HCT116 (cell line): ENCODE data around the gene CEBPB. TPM values are rescaled to one million over a fixed set of nuclear protein-coding genes. Genes with fewer than 3 reads are reported as not detected.

Source experiments
- ATAC-seq: fragments of 200-7000 bp; cut with Tn5 transposase; 2 replicates; pipeline ENCODE4 v1.9.1; 2020; ENCODE audit warnings: mild to moderate bottlenecking, moderate library complexity
- BruUV-seq: library from RNA; stranded (reverse); fragments of 400-500 nt; replicated peaks from 2 replicates; lab custom pipeline; 2021; lab: Mats Ljungman, UMichigan
- CTCF ChIA-PET: fragments of 300-600 bp; sonication (Branson Sonifier 250); formaldehyde crosslinking; loops from one replicate; lab custom pipeline; 2021; ENCODE audit warnings: antibody characterized with exemption; lab: Charles Lee
- POLR2A ChIA-PET: fragments of 300-600, 350-600 bp; sonication (Branson Sonifier 250); formaldehyde crosslinking; loops from one replicate; lab custom pipeline; 2021; ENCODE audit warnings: antibody characterized with exemption; lab: Charles Lee
- RAD21 ChIA-PET, 2 experiments: fragments of 300-600 bp; sonication (Branson Sonifier 250); formaldehyde crosslinking; loops; one replicate each; lab custom pipeline; 2023; ENCODE audit warnings: low total read pairs in 2 of 2; ENCODE audit not compliant: uncharacterized antibody in 2 of 2, unreplicated experiment in 2 of 2, low non-redundant PET in 1 of 2; lab: Charles Lee
- DNase-seq: peaks from one replicate; pipeline ENCODE4 v3.0.0-alpha.2; 2010; ENCODE audit warnings: low read depth, low spot score
- H2AFZ ChIP-seq: fragments of 200-600 bp; shearing (Covaris generic), sonication (generic); 2 replicates; pipeline ENCODE4 v1.6.1; 2017; ENCODE audit warnings: low read depth, mixed run types, mixed read lengths, antibody characterized with exemption, low read length; ENCODE audit not compliant: poor library complexity, severe bottlenecking
- H3K27ac ChIP-seq: 2 replicates; pipeline ENCODE4 v1.5.1; 2012; ENCODE audit warnings: low read depth, low read length
- H3K27me3 ChIP-seq: fragments of 200-600 bp; sonication (generic); 2 replicates; pipeline ENCODE4 v1.6.1; 2016; ENCODE audit warnings: mixed run types, low read length, mixed read lengths; ENCODE audit not compliant: insufficient read depth
- H3K36me3 ChIP-seq, 2 experiments: fragments of 200-500 bp in 1 of 2; fragments of 200-600 bp in 1 of 2; sonication (Bioruptor generic) in 1 of 2; sonication (generic) in 1 of 2; 2 replicates each; pipeline versions ENCODE4 v1.5.1 to v1.6.1; 2014 to 2016; ENCODE audit warnings: low read length in 2 of 2, inconsistent platforms in 1 of 2, mixed read lengths in 1 of 2, mixed run types in 1 of 2; ENCODE audit not compliant: insufficient read depth in 2 of 2, control insufficient read depth in 1 of 2
- H3K4me1 ChIP-seq, 2 experiments: fragments of 200-600 bp in 1 of 2; sonication (generic) in 1 of 2; 2 replicates each; pipeline versions ENCODE4 v1.5.1 to v1.6.1; 2012 to 2017; ENCODE audit warnings: low read length in 2 of 2, inconsistent platforms in 1 of 2, mild to moderate bottlenecking in 1 of 2, mixed read lengths in 1 of 2, mixed run types in 1 of 2, moderate library complexity in 1 of 2; ENCODE audit not compliant: insufficient read depth in 2 of 2, control insufficient read depth in 1 of 2
- H3K4me2 ChIP-seq: fragments of 200-600 bp; sonication (generic); 2 replicates; pipeline ENCODE4 v1.6.1; 2017; ENCODE audit warnings: mixed run types, low read length, mixed read lengths
- H3K4me3 ChIP-seq, 2 experiments: fragments of 200-600 bp in 1 of 2; sonication (generic) in 1 of 2; replicated peaks in 1 of 2; 2 replicates each; pipeline ENCODE4 v1.5.1; 2011 to 2016; ENCODE audit warnings: low read length in 2 of 2, control low read depth in 1 of 2, low read depth in 1 of 2, mild to moderate bottlenecking in 1 of 2, mixed read lengths in 1 of 2, mixed run types in 1 of 2
- H3K79me2 ChIP-seq: fragments of 200-600 bp; sonication (generic); 2 replicates; pipeline ENCODE4 v1.6.1; 2017; ENCODE audit warnings: mild to moderate bottlenecking, mixed run types, low read length, moderate library complexity, mixed read lengths; ENCODE audit not compliant: insufficient read depth
- H3K9ac ChIP-seq: fragments of 200-600 bp; sonication (generic); 2 replicates; pipeline ENCODE4 v1.6.1; 2016; ENCODE audit warnings: low read length, mixed read lengths
- H3K9me2 ChIP-seq: fragments of 200-600 bp; sonication (generic), shearing (Covaris generic); 2 replicates; pipeline ENCODE4 v1.6.1; 2017; ENCODE audit warnings: mixed run types, mild to moderate bottlenecking, moderate library complexity; ENCODE audit not compliant: insufficient read depth
- H3K9me3 ChIP-seq, 2 experiments: fragments of 200-500 bp in 1 of 2; fragments of 200-600 bp in 1 of 2; sonication (Bioruptor generic) in 1 of 2; sonication (generic) in 1 of 2; 2 replicates each; pipeline ENCODE4 v1.6.1; 2014 to 2017; ENCODE audit warnings: low read length in 2 of 2, mixed read lengths in 2 of 2, inconsistent platforms in 1 of 2, low read depth in 1 of 2, mild to moderate bottlenecking in 1 of 2, mixed run types in 1 of 2, moderate library complexity in 1 of 2; ENCODE audit not compliant: control insufficient read depth in 1 of 2, insufficient read depth in 1 of 2
- H4K20me1 ChIP-seq: fragments of 200-600 bp; sonication (generic), shearing (Covaris generic); 2 replicates; pipeline ENCODE4 v1.6.1; 2017; ENCODE audit warnings: mixed run types, mild to moderate bottlenecking, moderate library complexity; ENCODE audit not compliant: insufficient read depth
- CTCF ChIP-seq, 3 experiments: fragments of 200-600 bp in 1 of 3; sonication (generic) in 1 of 3; IDR thresholded peaks in 2 of 3; conservative IDR thresholded peaks in 1 of 3; 2 replicates each; pipeline ENCODE4 v1.5.1; 2012 to 2017; ENCODE audit warnings: low read depth in 2 of 3, low read length in 2 of 3, antibody characterized with exemption in 1 of 3, borderline replicate concordance in 1 of 3, control low read depth in 1 of 3, mild to moderate bottlenecking in 1 of 3, mixed read lengths in 1 of 3, mixed run types in 1 of 3, moderate library complexity in 1 of 3; ENCODE audit not compliant: insufficient read depth in 1 of 3
- FOSL1 ChIP-seq: IDR thresholded peaks from 2 replicates; pipeline ENCODE4 v1.6.1; 2012; ENCODE audit warnings: low read depth
- JUND ChIP-seq: IDR thresholded peaks from 2 replicates; pipeline ENCODE4 v1.6.1; 2012
- POLR2A ChIP-seq: IDR thresholded peaks from 2 replicates; pipeline ENCODE4 v1.7.0; 2011; ENCODE audit warnings: borderline replicate concordance; ENCODE audit not compliant: insufficient read depth, insufficient read length; ENCODE audit errors: extremely low read depth
- POLR2AphosphoS5 ChIP-seq: IDR thresholded peaks from 2 replicates; pipeline ENCODE4 v1.6.1; 2011; ENCODE audit warnings: mild to moderate bottlenecking, low read depth, low read length, moderate library complexity
- RAD21 ChIP-seq: IDR thresholded peaks from 2 replicates; pipeline ENCODE4 v1.6.1; 2012; ENCODE audit warnings: low read depth, mild to moderate bottlenecking
- REST ChIP-seq: IDR thresholded peaks from 2 replicates; pipeline ENCODE4 v1.6.1; 2012; ENCODE audit warnings: low read depth
- SRF ChIP-seq: IDR thresholded peaks from 2 replicates; pipeline ENCODE4 v1.6.1; 2012; ENCODE audit warnings: low read depth
- intact Hi-C: fragments of 100-400 bp; cut with micrococcal nuclease; formaldehyde crosslinking; loops from 2 replicates; pipeline ENCODE4 v1.10.0; 2022
- total RNA-seq: library from RNA; stranded (reverse); gene quantifications from one replicate; pipeline ENCODE4 v1.2.1, GENCODE V29; 2021; ENCODE audit not compliant: unreplicated experiment

Gene CEBPB
- total RNA-seq, 1 experiment from 2014 or later: 113 TPM

GRCh38 chr20:50152394-50153152, 38.1 kb upstream of the CEBPB start:
- ChIA-PET RAD21 (interaction anchor here (0.7 to 1.0 kb wide), 2 partner anchors 14 to 37 kb away, joined by 3 read pairs; no protein-coding TSS in a partner anchor), POLR2A (interaction anchor here (0.9 to 2.2 kb wide), 6 partner anchors 10 to 49 kb away, joined by 3 to 11 read pairs (median 4); no protein-coding TSS in a partner anchor), CTCF (interaction anchor here (0.7 to 2.0 kb wide), 9 partner anchors 14 to 216 kb away, joined by 3 to 6 read pairs (median 4); partner anchors contain the start of gene RNF114)
- Histone ChIP-seq H3K36me3 (peaks cover 4 to 14% of the 10 kb centered on the region in 2 experiments; a peak in 3 of 4 replicates), H3K4me3 (peak overlapping the region; percentile 80 to 95), H2AFZ (no peak overlapping the region), H3K9me3 (no peaks in the 10 kb centered on the region), H3K4me2 (peak overlapping the region; percentile 89), H3K9me2 (no peaks in the 10 kb centered on the region), H4K20me1 (no peaks in the 10 kb centered on the region), H3K27me3 (no peaks in the 10 kb centered on the region)
- ATAC-seq: no peak
- intact Hi-C loops: no loop called here
- BruUV-seq: TSS peak; percentile 63
- TF ChIP-seq SRF (no peak), RAD21 (peak; percentile 63), CTCF (IDR thresholded peaks at IDR 0.05 in 2 of 3, conservative IDR thresholded peaks at IDR 0.05 in 1 of 3; ENCODE audit: borderline replicate concordance in 1 of 3, insufficient read depth in 1 of 3, low read depth in 2 of 3, low read length in 2 of 3) (peak in 2 of 3 experiments; percentile 1 to 15; a peak in 1 of 6 replicates)
- TF ChIP-seq, all 23 proteins: peak for 2
- Histone ChIP-seq H3K9ac (peak overlapping the region; percentile 98), H3K4me1 (peaks cover 30 to 64% of the 10 kb centered on the region in 2 experiments), H3K27ac (peak overlapping the region; percentile 90), H3K79me2 (peaks cover 59% of the 10 kb centered on the region)
- DNase-seq: no peak

- H3K36me3 ChIP-seq: peaks cover 4 to 14% of the 10 kb centered on the region in 2 experiments; a peak in 3 of 4 replicates
- H3K79me2 ChIP-seq: peaks cover 53% of the 10 kb centered on the region
- peak overlapping the region; percentile 90 for H3K27ac ChIP-seq
- H2AFZ ChIP-seq: no peak overlapping the region
- ATAC-seq (peak; percentile 0; the same call in 1 of the 2 replicates), DNase-seq (no peak)
- peak overlapping the region; percentile 89 for H3K4me2 ChIP-seq
- CTCF ChIA-PET: interaction anchor here (0.7 to 2.0 kb wide), 10 partner anchors 13 to 217 kb away, joined by 3 to 7 read pairs (median 4); partner anchors contain the start of gene RNF114
- intact Hi-C loops: no loop called here
- TF ChIP-seq SRF: no peak
- TF ChIP-seq JUND: no peak
- TF ChIP-seq POLR2A: no peak
- no peak for TF ChIP-seq REST
- TF ChIP-seq FOSL1: no peak
- TF ChIP-seq POLR2AphosphoS5: no peak
- no TSS peak for BruUV-seq
- no peaks in the 10 kb centered on the region for H3K27me3 ChIP-seq
- RAD21 ChIA-PET: interaction anchor here (0.7 to 1.0 kb wide), 2 partner anchors 13 to 38 kb away, joined by 3 read pairs; no protein-coding TSS in a partner anchor
- peak overlapping the region; percentile 80 to 95 for H3K4me3 ChIP-seq
- H4K20me1 ChIP-seq: no peaks in the 10 kb centered on the region
- H3K9ac ChIP-seq: peak overlapping the region; percentile 98
- H3K9me3 ChIP-seq: no peaks in the 10 kb centered on the region
- POLR2A ChIA-PET: interaction anchor here (0.9 to 2.2 kb wide), 9 partner anchors 9 to 50 kb away, joined by 3 to 11 read pairs (median 4); no protein-coding TSS in a partner anchor
- peaks cover 30 to 58% of the 10 kb centered on the region in 2 experiments for H3K4me1 ChIP-seq
- no peaks in the 10 kb centered on the region for H3K9me2 ChIP-seq
Measured at GRCh38 chr20:50153153-50153499, 37.5 kb upstream of the CEBPB start.
